Astrocyte of the spinal cord (primary cell): ENCODE data around the gene LEFTY1.

Experiments
- DNase-seq: peaks from one replicate; pipeline ENCODE4 v3.0.0; 2011; ENCODE audit warnings: low read depth, low spot score
- H3K4me3 ChIP-seq: 2 replicates; pipeline ENCODE4 v1.5.1; 2011; ENCODE audit warnings: low read depth, mild to moderate bottlenecking, low read length, moderate library complexity
- in situ Hi-C: cut with HindIII; loops from 2 replicates; pipeline ENCODE4 v1.10.0; 2017; ENCODE audit warnings: low sequenced_read_pairs
- TF ChIP-seq, protein P1 (sequence below): IDR thresholded peaks from 2 replicates; pipeline ENCODE4 v1.5.1; 2012; ENCODE audit warnings: low read depth, mild to moderate bottlenecking, low read length, inconsistent platforms

Gene LEFTY1

DNA sequence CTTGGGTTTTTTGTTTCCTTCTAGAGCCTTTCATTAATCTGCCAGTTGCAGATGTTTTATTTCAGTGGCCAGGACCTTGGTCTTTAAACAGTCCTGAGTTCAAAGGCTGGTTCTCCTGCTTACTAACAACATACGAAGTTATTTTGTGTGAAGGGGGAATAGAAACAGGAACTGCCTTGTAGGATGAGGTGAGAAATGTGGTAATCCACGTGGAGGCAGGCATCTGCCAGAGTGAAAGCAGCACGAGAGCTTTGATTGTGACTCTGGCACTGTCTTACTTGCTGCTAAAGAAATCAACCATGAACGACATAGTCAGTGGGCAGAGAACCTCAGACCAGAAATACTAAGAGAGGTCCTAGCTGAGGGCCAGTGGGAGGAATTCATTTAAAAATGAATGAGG, 37.1 kb downstream of the LEFTY1 start:
- H3K4me3 ChIP-seq, result no peak overlapping the region
- TF ChIP-seq, protein P1, sequence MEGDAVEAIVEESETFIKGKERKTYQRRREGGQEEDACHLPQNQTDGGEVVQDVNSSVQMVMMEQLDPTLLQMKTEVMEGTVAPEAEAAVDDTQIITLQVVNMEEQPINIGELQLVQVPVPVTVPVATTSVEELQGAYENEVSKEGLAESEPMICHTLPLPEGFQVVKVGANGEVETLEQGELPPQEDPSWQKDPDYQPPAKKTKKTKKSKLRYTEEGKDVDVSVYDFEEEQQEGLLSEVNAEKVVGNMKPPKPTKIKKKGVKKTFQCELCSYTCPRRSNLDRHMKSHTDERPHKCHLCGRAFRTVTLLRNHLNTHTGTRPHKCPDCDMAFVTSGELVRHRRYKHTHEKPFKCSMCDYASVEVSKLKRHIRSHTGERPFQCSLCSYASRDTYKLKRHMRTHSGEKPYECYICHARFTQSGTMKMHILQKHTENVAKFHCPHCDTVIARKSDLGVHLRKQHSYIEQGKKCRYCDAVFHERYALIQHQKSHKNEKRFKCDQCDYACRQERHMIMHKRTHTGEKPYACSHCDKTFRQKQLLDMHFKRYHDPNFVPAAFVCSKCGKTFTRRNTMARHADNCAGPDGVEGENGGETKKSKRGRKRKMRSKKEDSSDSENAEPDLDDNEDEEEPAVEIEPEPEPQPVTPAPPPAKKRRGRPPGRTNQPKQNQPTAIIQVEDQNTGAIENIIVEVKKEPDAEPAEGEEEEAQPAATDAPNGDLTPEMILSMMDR, result no peak
- no peak for DNase-seq
- in situ Hi-C loops, result no loop called here

DNA sequence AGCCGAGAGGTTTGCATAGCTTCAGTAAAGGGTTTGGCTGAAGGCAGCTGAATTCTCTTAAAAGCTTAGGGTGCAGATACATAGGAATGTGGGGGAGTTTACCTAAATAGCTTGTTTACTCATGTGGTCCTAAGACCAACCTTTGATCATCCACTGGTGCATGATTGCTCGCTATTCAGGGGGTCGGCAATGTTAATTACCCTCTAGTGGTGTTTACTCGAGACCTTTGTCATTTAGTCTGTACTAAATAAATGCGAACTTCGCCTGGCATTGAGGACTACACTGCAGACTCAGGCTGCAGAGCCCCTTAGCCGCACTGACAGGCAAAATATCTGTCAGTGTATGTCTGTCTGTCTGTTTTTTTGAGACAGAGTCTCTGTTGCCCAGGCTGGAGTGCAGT, 38.6 kb downstream of the LEFTY1 start:
- no peak overlapping the region for H3K4me3 ChIP-seq
- DNase-seq, result no peak
- TF ChIP-seq, protein P1, result no peak
- in situ Hi-C loops, result no loop called here

DNA sequence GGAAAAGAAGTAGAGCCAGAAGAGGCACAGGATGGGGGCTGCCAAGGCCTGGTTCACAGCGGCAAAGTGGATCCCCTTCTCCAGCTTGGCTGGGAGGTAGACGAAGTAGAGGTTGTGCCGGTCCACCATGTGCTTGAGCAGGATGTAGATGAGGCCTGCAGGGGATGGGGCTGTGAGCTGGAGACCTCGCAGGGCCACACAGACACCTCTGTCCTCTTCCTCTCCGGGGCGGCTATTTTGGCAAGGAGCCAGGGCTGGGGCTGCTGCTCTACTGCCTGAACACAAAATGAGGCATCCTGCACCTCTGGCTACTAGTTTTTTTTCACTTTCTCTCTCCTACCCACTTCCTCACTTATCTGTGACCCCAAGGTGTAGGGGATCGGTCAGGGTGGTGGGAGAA, 39.0 kb downstream of the LEFTY1 start:
- H3K4me3 ChIP-seq, result no peak overlapping the region
- TF ChIP-seq, protein P1, result no peak
- in situ Hi-C loops, result no loop called here
- DNase-seq, result no peak

DNA sequence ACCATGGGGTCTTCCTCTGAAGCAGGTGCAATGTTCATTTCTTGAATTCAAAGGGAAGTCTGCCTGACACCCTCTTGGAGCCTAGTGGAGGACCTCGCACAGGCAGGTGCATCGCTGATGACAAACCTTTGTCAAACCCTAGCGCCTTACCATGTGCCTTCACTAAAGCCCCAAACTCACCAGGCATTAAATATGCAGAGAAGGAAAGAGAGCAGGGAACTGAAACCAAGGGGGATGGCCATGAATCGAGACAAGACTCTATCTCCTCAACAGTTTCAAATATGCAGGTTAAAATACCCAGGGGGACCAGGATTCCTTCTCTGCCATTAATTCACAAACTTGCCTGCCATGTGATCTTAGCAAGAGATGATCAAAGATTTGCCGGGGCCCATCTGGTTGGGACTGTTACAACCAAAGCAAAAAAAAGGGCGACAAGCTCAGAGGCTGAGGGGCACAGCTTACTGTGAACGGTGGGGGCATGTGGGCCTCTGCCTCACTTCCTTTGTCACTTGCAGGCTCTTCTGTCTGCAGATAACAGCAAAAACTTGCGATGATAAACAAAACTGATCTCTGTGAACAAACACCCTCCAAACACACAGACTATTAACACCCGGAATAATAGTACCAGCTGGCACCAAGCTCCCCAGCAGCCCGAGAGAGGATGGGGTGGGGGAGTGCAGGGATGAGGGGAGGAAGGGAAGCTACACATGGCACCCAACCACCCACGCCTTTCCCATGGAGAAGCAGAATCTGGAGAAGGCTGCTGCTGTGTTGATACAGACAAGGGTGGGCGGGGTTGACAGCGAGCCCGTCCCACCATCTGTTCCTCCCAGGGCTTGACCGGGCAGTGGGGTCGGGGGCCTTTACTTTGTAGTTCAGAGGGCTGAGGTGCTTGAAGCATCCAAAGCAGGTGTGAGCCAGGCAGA, 40.7 kb downstream of the LEFTY1 start:
- DNase-seq, result no peak

DNA sequence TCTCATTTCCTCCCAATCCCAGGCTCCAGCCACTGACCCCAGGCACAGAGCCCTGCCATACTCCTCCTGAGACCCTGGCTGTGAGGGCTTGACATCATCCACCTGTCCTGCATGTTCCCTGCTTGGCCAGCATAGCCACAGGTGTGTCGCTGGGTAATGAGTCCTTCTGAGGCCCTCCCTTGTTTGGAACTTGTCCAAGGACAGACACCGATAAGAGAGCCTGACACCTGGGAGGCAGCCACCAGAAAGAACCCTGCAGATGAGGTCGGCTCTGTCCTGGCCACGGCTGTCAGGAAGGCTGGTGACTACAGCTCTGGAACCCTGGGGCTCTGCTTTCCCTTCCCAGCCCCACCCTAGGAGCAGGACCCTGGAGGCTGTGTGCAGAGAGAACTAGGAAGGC, 41.3 kb downstream of the LEFTY1 start:
- no peak overlapping the region for H3K4me3 ChIP-seq
- in situ Hi-C loops, result no loop called here
- no peak for DNase-seq
- TF ChIP-seq, protein P1, result no peak

More for the DNA sequence above, 40.7 kb downstream of the LEFTY1 start:
- in situ Hi-C loops, result no loop called here
- TF ChIP-seq, protein P1, result no peak
- no peak overlapping the region for H3K4me3 ChIP-seq

DNA sequence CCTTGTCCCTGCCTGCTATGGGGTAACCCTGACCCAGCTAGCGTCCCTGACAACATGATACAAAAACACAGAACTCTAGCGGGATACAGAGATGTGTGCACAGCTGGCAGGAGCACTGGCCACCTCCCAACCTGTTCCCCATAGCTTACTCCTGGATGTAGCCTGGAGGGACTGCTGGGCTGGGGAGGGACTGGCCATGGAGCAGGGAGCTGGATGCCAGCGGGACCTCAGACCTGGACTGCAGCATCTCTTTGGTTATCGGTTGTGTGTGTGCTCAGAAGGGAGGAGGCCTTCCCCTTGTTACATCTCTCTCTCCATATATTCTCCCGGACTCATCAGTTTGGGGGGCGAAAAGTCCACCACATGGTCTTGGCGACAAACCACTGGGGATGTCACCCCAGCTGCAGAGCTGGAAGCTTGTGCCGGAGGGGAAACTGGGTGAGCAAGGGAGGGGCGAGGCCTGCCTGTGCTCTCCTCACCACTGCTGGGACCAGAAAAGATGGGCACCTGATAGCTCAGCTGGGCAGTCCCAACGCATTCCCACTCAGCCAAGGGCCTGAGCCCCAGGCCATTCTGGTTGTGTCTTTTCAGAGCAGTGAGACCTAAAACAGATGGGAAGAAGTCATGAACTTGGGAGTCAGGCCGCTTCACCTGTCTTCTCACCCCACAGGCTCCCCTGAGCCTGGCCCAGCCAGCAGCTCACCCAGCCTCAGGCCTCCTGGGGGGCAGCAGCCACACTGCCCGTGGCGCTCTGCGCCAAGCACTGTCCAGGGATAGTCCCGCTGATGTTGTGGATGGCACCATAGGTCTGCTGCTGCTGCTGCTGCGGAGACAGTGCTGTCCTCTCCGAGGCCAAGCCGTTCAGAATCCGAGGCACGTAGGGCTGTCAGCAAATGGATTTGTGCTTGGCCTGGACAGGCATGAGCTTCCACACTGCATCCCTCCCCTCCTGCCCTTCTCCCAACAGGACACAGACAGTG, 42.3 kb downstream of the LEFTY1 start:
- DNase-seq, result no peak
- no peak overlapping the region for H3K4me3 ChIP-seq
- TF ChIP-seq, protein P1, result no peak
- in situ Hi-C loops, result no loop called here
